ENCODE data around the gene LRBA. TPM values are rescaled to one million over a fixed set of nuclear protein-coding genes. Genes with fewer than 3 reads are reported as not detected.

LRBA gene
- total RNA-seq, 4 donors from 2014 or later: 13.3 to 21.2 (median 20.1) TPM

DNA sequence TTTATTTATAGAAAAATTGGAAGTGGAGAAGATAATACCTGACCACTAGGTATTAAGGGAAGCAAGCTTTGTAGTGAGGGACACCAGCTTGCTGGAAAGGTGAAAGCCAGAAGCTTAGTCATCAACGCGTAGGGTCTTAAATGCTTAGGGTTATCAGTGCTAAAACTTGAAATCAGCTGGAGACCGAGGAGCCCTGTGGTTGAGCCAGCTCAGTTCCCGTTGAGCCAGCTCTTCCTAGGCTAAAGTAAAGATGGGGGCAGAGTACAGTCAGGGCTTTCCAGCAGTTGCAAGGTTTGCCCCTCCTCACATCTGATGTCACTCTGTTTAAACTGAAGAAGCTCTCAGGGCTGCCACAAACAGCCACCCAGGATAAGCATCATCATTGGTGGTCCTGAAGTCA is 696.1 kb downstream of the LRBA start:
- H3K36me3 ChIP-seq: no peaks in the 10 kb centered on the region
- DNase-seq (ENCODE audit: extremely low spot score): no peak
- TF ChIP-seq, protein P1, sequence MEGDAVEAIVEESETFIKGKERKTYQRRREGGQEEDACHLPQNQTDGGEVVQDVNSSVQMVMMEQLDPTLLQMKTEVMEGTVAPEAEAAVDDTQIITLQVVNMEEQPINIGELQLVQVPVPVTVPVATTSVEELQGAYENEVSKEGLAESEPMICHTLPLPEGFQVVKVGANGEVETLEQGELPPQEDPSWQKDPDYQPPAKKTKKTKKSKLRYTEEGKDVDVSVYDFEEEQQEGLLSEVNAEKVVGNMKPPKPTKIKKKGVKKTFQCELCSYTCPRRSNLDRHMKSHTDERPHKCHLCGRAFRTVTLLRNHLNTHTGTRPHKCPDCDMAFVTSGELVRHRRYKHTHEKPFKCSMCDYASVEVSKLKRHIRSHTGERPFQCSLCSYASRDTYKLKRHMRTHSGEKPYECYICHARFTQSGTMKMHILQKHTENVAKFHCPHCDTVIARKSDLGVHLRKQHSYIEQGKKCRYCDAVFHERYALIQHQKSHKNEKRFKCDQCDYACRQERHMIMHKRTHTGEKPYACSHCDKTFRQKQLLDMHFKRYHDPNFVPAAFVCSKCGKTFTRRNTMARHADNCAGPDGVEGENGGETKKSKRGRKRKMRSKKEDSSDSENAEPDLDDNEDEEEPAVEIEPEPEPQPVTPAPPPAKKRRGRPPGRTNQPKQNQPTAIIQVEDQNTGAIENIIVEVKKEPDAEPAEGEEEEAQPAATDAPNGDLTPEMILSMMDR (IDR thresholded peaks at IDR 0.05): no peak
- TF ChIP-seq POLR2A (IDR thresholded peaks at IDR 0.05; ENCODE audit: low read depth) (no peak), EP300 (IDR thresholded peaks at IDR 0.05) (no peak), POLR2AphosphoS5 (IDR thresholded peaks at IDR 0.05) (no peak)
- H3K27ac ChIP-seq (replicated peaks in 1 of 4): no peak overlapping the region
- no peaks in the 10 kb centered on the region for H3K4me1 ChIP-seq
- no peaks in the 10 kb centered on the region for H3K9me3 ChIP-seq
- H3K27me3 ChIP-seq: no peaks in the 10 kb centered on the region
- intact Hi-C loops (cut with DNase I): no loop called here
- 93% methylated on average over 4 of the region's 4 CpGs for WGBS
- H3K4me3 ChIP-seq: no peak overlapping the region

DNA sequence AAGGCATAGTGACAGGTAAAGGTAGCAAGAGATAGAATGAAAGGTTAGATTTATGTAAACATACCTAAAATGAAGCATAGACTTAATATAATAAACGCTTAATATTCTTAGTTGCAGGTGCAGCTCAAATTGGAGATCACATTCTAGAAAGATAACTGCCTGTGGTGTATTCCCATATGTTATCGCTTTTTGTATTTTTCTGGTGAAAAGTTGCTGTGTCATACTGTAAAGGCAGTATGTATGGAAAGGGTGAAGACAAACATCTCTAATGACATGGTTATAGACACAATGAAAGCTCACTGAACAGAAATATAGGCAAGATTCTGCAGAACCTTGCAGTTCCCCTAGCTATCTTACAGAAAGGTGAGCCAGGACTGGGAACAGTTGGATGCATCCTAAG is 696.6 kb downstream of the LRBA start:
- H3K4me3 ChIP-seq: no peak overlapping the region
- H3K27ac ChIP-seq (replicated peaks in 1 of 4): no peak overlapping the region
- H3K4me1 ChIP-seq: no peaks in the 10 kb centered on the region
- DNase-seq (ENCODE audit: extremely low spot score): no peak
- no peaks in the 10 kb centered on the region for H3K27me3 ChIP-seq
- intact Hi-C loops (cut with DNase I): no loop called here
- 71% methylated on average over 2 of the region's 2 CpGs for WGBS
- TF ChIP-seq EP300 (IDR thresholded peaks at IDR 0.05) (no peak), POLR2AphosphoS5 (IDR thresholded peaks at IDR 0.05) (no peak), POLR2A (IDR thresholded peaks at IDR 0.05; ENCODE audit: low read depth) (no peak)
- TF ChIP-seq, protein P1 (IDR thresholded peaks at IDR 0.05): no peak
- H3K36me3 ChIP-seq: no peaks in the 10 kb centered on the region
- H3K9me3 ChIP-seq: no peaks in the 10 kb centered on the region

DNA sequence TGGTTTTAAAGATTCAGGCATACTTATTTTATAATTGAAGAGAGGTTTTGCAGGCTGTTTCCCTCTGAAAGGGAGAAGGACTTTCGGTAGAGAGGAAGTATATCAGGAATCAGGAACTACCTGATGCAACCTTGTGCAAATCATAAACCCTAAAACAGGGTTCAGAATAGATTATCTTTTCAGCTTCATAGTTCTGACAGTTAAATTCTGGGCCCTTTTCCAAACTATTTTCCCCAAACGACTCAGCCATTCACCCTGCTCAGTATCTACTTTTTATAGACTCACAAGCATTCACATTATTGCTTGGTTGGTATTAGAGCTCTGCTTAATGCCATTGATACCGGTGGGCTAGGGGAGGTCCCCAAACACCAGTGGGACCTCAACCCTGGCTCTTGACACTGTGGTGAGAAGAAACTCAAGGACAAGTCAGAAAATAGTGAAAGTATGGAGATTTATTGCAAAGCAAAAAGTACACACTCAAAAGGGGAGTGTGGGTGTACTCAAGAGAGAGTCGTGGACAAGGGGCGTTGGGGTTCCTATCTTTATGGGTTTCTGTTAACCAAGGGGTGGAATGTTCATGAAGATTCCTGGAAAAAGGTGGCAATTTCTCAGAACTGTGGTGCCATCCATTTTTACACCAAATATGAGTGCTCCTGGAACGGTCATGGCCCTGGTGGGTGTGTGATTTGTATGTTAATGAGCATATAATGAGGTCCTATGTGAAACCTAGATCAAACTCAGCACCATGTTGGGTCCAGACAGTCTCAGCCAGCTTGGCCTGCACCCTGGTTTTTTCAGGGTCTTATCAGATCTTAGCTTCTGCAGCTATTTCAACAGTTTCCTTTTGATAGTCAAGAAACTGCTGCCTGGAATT is 698.5 kb downstream of the LRBA start:
- H3K27me3 ChIP-seq: no peaks in the 10 kb centered on the region
- no peaks in the 10 kb centered on the region for H3K4me1 ChIP-seq
- intact Hi-C loops (cut with DNase I): no loop called here
- H3K4me3 ChIP-seq: no peak overlapping the region
- no peaks in the 10 kb centered on the region for H3K9me3 ChIP-seq
- DNase-seq (ENCODE audit: extremely low spot score): no peak
- no peak overlapping the region for H3K27ac ChIP-seq (replicated peaks in 1 of 4)
- no peaks in the 10 kb centered on the region for H3K36me3 ChIP-seq
- 78% methylated on average over 6 of the region's 6 CpGs for WGBS
- TF ChIP-seq EP300 (IDR thresholded peaks at IDR 0.05) (no peak), POLR2A (IDR thresholded peaks at IDR 0.05; ENCODE audit: low read depth) (no peak), POLR2AphosphoS5 (IDR thresholded peaks at IDR 0.05) (no peak)
- TF ChIP-seq, protein P1 (IDR thresholded peaks at IDR 0.05): no peak

DNA sequence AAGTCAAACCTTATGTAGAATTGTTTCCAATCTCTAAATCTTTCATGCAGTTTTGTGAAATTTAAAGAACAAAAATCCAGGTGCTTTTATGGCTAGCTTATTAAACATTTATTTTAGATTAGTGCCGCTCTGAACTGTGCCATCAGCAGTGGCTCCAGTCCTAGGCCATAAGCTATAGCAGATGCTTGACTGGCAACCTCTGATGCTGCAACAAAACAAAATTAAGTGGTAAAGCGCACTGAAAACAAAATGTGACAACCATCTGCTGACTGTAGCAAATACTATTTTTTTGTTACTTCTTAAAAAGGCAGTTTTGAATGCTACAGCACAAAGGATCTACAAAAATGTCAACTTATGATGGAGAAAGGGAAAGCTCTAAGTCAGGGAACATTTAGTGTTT is 699.4 kb downstream of the LRBA start:
- Histone ChIP-seq H3K27me3 (no peaks in the 10 kb centered on the region), H3K36me3 (no peaks in the 10 kb centered on the region), H3K27ac (replicated peaks in 1 of 4) (no peak overlapping the region), H3K4me3 (no peak overlapping the region), H3K9me3 (no peaks in the 10 kb centered on the region), H3K4me1 (no peaks in the 10 kb centered on the region)
- DNase-seq (ENCODE audit: extremely low spot score): no peak
- no peak for TF ChIP-seq EP300 (IDR thresholded peaks at IDR 0.05)
- no peak for TF ChIP-seq POLR2A (IDR thresholded peaks at IDR 0.05; ENCODE audit: low read depth)
- TF ChIP-seq POLR2AphosphoS5 (IDR thresholded peaks at IDR 0.05): no peak
- TF ChIP-seq, protein P1 (IDR thresholded peaks at IDR 0.05): no peak
- intact Hi-C loops (cut with DNase I): no loop called here
- WGBS: 93% methylated on average over 2 of the region's 2 CpGs
